H9 (cell line): ENCODE results near the gene EXOC6. TPM values are rescaled to one million over a fixed set of nuclear protein-coding genes. Genes with fewer than 3 reads are reported as not detected.

ENCODE experiments used
- DNase-seq: peaks from one replicate; pipeline ENCODE4 v3.0.0-alpha.2; 2017
- H2AFZ ChIP-seq: one replicate; pipeline ENCODE4 v1.6.1; 2013; ENCODE audit warnings: mild to moderate bottlenecking, low read length, control low read depth, moderate library complexity
- H2AK5ac ChIP-seq: 2 replicates; pipeline ENCODE4 v1.6.1; 2013; ENCODE audit warnings: low read length, control low read depth, mixed read lengths; ENCODE audit not compliant: insufficient read length
- H2BK120ac ChIP-seq: one replicate; pipeline ENCODE4 v1.6.1; 2013; ENCODE audit warnings: low read depth, mild to moderate bottlenecking, low read length, control low read depth, inconsistent platforms; ENCODE audit not compliant: poor library complexity, severe bottlenecking
- H2BK12ac ChIP-seq: 2 replicates; pipeline ENCODE4 v1.6.1; 2013; ENCODE audit warnings: low read length, control low read depth, mixed read lengths, low read depth; ENCODE audit not compliant: insufficient read length
- H2BK15ac ChIP-seq: 2 replicates; pipeline ENCODE4 v1.6.1; 2013; ENCODE audit warnings: low read depth, low read length, control low read depth
- H2BK20ac ChIP-seq: one replicate; pipeline ENCODE4 v1.6.1; 2013; ENCODE audit warnings: low read depth, mild to moderate bottlenecking, low read length, control low read depth, inconsistent platforms; ENCODE audit not compliant: poor library complexity, severe bottlenecking
- H2BK5ac ChIP-seq: 2 replicates; pipeline ENCODE4 v1.6.1; 2013; ENCODE audit warnings: low read length, control low read depth, mixed read lengths; ENCODE audit not compliant: insufficient read length
- H3K14ac ChIP-seq: 2 replicates; pipeline ENCODE4 v1.6.1; 2013; ENCODE audit warnings: low read length, control low read depth; ENCODE audit not compliant: insufficient read depth
- H3K18ac ChIP-seq: 2 replicates; pipeline ENCODE4 v1.6.1; 2013; ENCODE audit warnings: low read depth, mild to moderate bottlenecking, mixed read lengths, low read length, control low read depth; ENCODE audit not compliant: insufficient read length
- H3K23ac ChIP-seq: 2 replicates; pipeline ENCODE4 v1.6.1; 2013; ENCODE audit warnings: low read length, control low read depth, mixed read lengths, low read depth; ENCODE audit not compliant: insufficient read length
- H3K23me2 ChIP-seq: 2 replicates; pipeline ENCODE4 v1.6.1; 2013; ENCODE audit warnings: low read depth, mild to moderate bottlenecking, mixed read lengths, low read length, control low read depth; ENCODE audit not compliant: insufficient read length, poor library complexity, severe bottlenecking
- H3K27ac ChIP-seq: 2 replicates; pipeline ENCODE4 v1.5.1; 2013; ENCODE audit warnings: low read length, control low read depth, mixed read lengths, low read depth; ENCODE audit not compliant: insufficient read length
- H3K27me3 ChIP-seq: 2 replicates; pipeline ENCODE4 v1.6.1; 2013; ENCODE audit warnings: low read length, control low read depth, inconsistent platforms; ENCODE audit not compliant: insufficient read depth
- H3K4ac ChIP-seq: 2 replicates; pipeline ENCODE4 v1.6.1; 2013; ENCODE audit warnings: low read depth, mild to moderate bottlenecking, control low read depth, inconsistent platforms, low read length, moderate library complexity
- H3K4me1 ChIP-seq: 2 replicates; pipeline ENCODE4 v1.6.1; 2013; ENCODE audit warnings: low read length, control low read depth, inconsistent platforms; ENCODE audit not compliant: insufficient read depth
- H3K4me2 ChIP-seq: 2 replicates; pipeline ENCODE4 v1.6.1; 2013; ENCODE audit warnings: low read length, control low read depth, mixed read lengths; ENCODE audit not compliant: insufficient read length, insufficient read depth
- H3K56ac ChIP-seq: 2 replicates; pipeline ENCODE4 v1.6.1; 2013; ENCODE audit warnings: low read depth, mild to moderate bottlenecking, mixed read lengths, low read length, control low read depth; ENCODE audit not compliant: insufficient read length
- H3K79me1 ChIP-seq: 2 replicates; pipeline ENCODE4 v1.6.1; 2013; ENCODE audit warnings: low read depth, mild to moderate bottlenecking, moderate library complexity, low read length, control low read depth, inconsistent platforms; ENCODE audit not compliant: insufficient read depth, poor library complexity, severe bottlenecking
- H3K79me2 ChIP-seq: 2 replicates; pipeline ENCODE4 v1.6.1; 2013; ENCODE audit warnings: low read length, control low read depth, inconsistent platforms; ENCODE audit not compliant: insufficient read depth
- H3K9ac ChIP-seq: 2 replicates; pipeline ENCODE4 v1.6.1; 2013; ENCODE audit warnings: low read length, control low read depth, mixed read lengths; ENCODE audit not compliant: insufficient read length; ENCODE audit errors: extremely low read depth
- H3K9me3 ChIP-seq: one replicate; pipeline ENCODE4 v1.6.1; 2013; ENCODE audit warnings: low read depth, low read length, inconsistent platforms; ENCODE audit not compliant: control insufficient read depth
- H3T11ph ChIP-seq: one replicate; pipeline ENCODE4 v1.6.1; 2013; ENCODE audit warnings: mild to moderate bottlenecking, low read length, control low read depth, inconsistent platforms
- H4K20me1 ChIP-seq: one replicate; pipeline ENCODE4 v1.6.1; 2013; ENCODE audit not compliant: control insufficient read depth, insufficient read length, insufficient read depth
- H4K5ac ChIP-seq: 2 replicates; pipeline ENCODE4 v1.6.1; 2013; ENCODE audit warnings: low read depth, mild to moderate bottlenecking, mixed read lengths, low read length, control low read depth; ENCODE audit not compliant: insufficient read length
- H4K8ac ChIP-seq: replicated peaks from 2 replicates; pipeline ENCODE4 v1.6.1; 2013; ENCODE audit warnings: low read length, control low read depth, mixed read lengths, low read depth; ENCODE audit not compliant: insufficient read length
- H4K91ac ChIP-seq: 2 replicates; pipeline ENCODE4 v1.6.1; 2013; ENCODE audit warnings: low read depth, mild to moderate bottlenecking, moderate library complexity, mixed read lengths, low read length, control low read depth; ENCODE audit not compliant: insufficient read length
- H3K27ac Mint-ChIP-seq, 3 experiments: 2 replicates in 2 of 3; 3 replicates in 1 of 3; pipeline ENCODE4 v1.8.0; 2020 to 2021; ENCODE audit warnings: mixed read lengths in 3 of 3, mild to moderate bottlenecking in 1 of 3, moderate library complexity in 1 of 3
- H3K27me3 Mint-ChIP-seq: 2 replicates; pipeline ENCODE4 v1.8.0; 2021; ENCODE audit warnings: low read depth, mild to moderate bottlenecking, moderate library complexity, mixed read lengths
- H3K36me3 Mint-ChIP-seq, 3 experiments: 2 replicates in 2 of 3; 3 replicates in 1 of 3; pipeline ENCODE4 v1.8.0; 2020 to 2021; ENCODE audit warnings: low read depth in 3 of 3, mixed read lengths in 3 of 3; ENCODE audit not compliant: insufficient read depth in 1 of 3
- H3K4me1 Mint-ChIP-seq, 2 experiments: 2 replicates each; pipeline ENCODE4 v1.8.0; 2020; ENCODE audit warnings: mixed read lengths in 2 of 2
- H3K4me3 Mint-ChIP-seq, 2 experiments: 2 replicates in 1 of 2; 3 replicates in 1 of 2; pipeline ENCODE4 v1.8.0; 2020 to 2021; ENCODE audit warnings: mild to moderate bottlenecking in 2 of 2, mixed read lengths in 2 of 2, moderate library complexity in 1 of 2
- H3K9me3 Mint-ChIP-seq, 2 experiments: 2 replicates in 1 of 2; 3 replicates in 1 of 2; pipeline ENCODE4 v1.8.0; 2020; ENCODE audit warnings: mild to moderate bottlenecking in 2 of 2, mixed read lengths in 2 of 2, moderate library complexity in 1 of 2
- WGBS: extraction: QIAGEN DNeasy Blood & Tissue Kit; methylation state at CpG from one replicate; pipeline ENCODE4 v1.1.7; 2013; ENCODE audit warnings: missing lambda C conversion rate, low lambda C conversion rate, mixed read lengths; ENCODE audit not compliant: insufficient read length; ENCODE audit errors: extremely low coverage; 5-methylcytosine and 5-hydroxymethylcytosine counted together
- total RNA-seq: library from RNA; stranded (reverse); gene quantifications from 2 replicates; pipeline ENCODE4 v1.2.1, GENCODE V29; 2021
- TF ChIP-seq, protein P1 (sequence below): fragments of 200-600 bp; sonication (generic); conservative IDR thresholded peaks from 3 replicates; pipeline ENCODE4 v1.8.0; 2021; ENCODE audit warnings: antibody characterized with exemption, mild to moderate bottlenecking

The EXOC6 gene
- total RNA-seq, 1 experiment from 2014 or later = 9.0 TPM

GRCh38 chr10:92886334-92886961 is 38.1 kb downstream of the EXOC6 start:
- no peak overlapping the region for H2AFZ ChIP-seq
- no peak overlapping the region for H2BK120ac ChIP-seq
- H3K23me2 ChIP-seq = no peaks in the 10 kb centered on the region
- H2BK12ac ChIP-seq = no peak overlapping the region
- H3K27ac Mint-ChIP-seq = peak overlapping the region in 1 of 3 experiments; percentile 23; a peak in 1 of 7 replicates
- DNase-seq = no peak
- no peak overlapping the region for H3K4ac ChIP-seq
- H3K36me3 Mint-ChIP-seq = no peaks in the 10 kb centered on the region
- no peaks in the 10 kb centered on the region for H3K27me3 ChIP-seq
- H3K4me3 Mint-ChIP-seq = no peak overlapping the region
- no peak overlapping the region for H3K27ac ChIP-seq
- H4K8ac ChIP-seq = no peak overlapping the region
- no peaks in the 10 kb centered on the region for H3K9me3 ChIP-seq
- no peaks in the 10 kb centered on the region for H3K9me3 Mint-ChIP-seq
- no peak overlapping the region for H4K91ac ChIP-seq
- no peaks in the 10 kb centered on the region for H3K79me2 ChIP-seq
- H2BK20ac ChIP-seq = no peak overlapping the region
- no peak overlapping the region for H3K18ac ChIP-seq
- H3K56ac ChIP-seq = no peak overlapping the region
- no peak overlapping the region for H3T11ph ChIP-seq
- no peak overlapping the region for H2BK5ac ChIP-seq
- H2BK15ac ChIP-seq = no peak overlapping the region
- H3K23ac ChIP-seq = no peak overlapping the region
- H3K4me1 Mint-ChIP-seq = peaks cover 8 to 12% of the 10 kb centered on the region in 2 experiments
- no peaks in the 10 kb centered on the region; the same call in 1 of the 2 replicates for H3K4me1 ChIP-seq
- no peaks in the 10 kb centered on the region for H3K27me3 Mint-ChIP-seq
- H4K20me1 ChIP-seq = no peaks in the 10 kb centered on the region
- no CpG with 5 or more reads among the region's 1 CpG for WGBS
- no peak overlapping the region for H2AK5ac ChIP-seq
- no peak overlapping the region for H3K4me2 ChIP-seq
- no peak overlapping the region for H3K9ac ChIP-seq
- H4K5ac ChIP-seq = no peak overlapping the region
- H3K14ac ChIP-seq = no peak overlapping the region
- no peaks in the 10 kb centered on the region for H3K79me1 ChIP-seq
- TF ChIP-seq, protein P1, sequence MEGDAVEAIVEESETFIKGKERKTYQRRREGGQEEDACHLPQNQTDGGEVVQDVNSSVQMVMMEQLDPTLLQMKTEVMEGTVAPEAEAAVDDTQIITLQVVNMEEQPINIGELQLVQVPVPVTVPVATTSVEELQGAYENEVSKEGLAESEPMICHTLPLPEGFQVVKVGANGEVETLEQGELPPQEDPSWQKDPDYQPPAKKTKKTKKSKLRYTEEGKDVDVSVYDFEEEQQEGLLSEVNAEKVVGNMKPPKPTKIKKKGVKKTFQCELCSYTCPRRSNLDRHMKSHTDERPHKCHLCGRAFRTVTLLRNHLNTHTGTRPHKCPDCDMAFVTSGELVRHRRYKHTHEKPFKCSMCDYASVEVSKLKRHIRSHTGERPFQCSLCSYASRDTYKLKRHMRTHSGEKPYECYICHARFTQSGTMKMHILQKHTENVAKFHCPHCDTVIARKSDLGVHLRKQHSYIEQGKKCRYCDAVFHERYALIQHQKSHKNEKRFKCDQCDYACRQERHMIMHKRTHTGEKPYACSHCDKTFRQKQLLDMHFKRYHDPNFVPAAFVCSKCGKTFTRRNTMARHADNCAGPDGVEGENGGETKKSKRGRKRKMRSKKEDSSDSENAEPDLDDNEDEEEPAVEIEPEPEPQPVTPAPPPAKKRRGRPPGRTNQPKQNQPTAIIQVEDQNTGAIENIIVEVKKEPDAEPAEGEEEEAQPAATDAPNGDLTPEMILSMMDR = no peak
